Neural cell (in vitro differentiated cells): Measurements from ENCODE around the gene PARD3B.

ENCODE experiments used
- EP300 ChIP-seq: fragments of 450-650 bp; conservative IDR thresholded peaks from 2 replicates; pipeline ENCODE4 v1.6.1; 2014; ENCODE audit warnings: antibody characterized with exemption, mild to moderate bottlenecking, moderate library complexity; ENCODE audit not compliant: poor library complexity, severe bottlenecking
- EZH2 ChIP-seq: fragments of 200-600, 300-800 bp; shearing (Covaris generic), sonication (generic); IDR thresholded peaks from 2 replicates; pipeline ENCODE4 v1.6.1; 2014; ENCODE audit warnings: antibody characterized with exemption, low read length, borderline replicate concordance, mild to moderate bottlenecking; ENCODE audit not compliant: insufficient read depth, poor library complexity, severe bottlenecking
- POLR2AphosphoS5 ChIP-seq: IDR thresholded peaks from 2 replicates; pipeline ENCODE4 v1.6.1; 2012
- RAD21 ChIP-seq: fragments of 450-650 bp; conservative IDR thresholded peaks from 2 replicates; pipeline ENCODE4 v1.6.1; 2014; ENCODE audit warnings: antibody characterized with exemption, mild to moderate bottlenecking, moderate library complexity
- SMC3 ChIP-seq: fragments of 450-650 bp; conservative IDR thresholded peaks from 2 replicates; pipeline ENCODE4 v1.6.1; 2014; ENCODE audit warnings: antibody characterized with exemption, mild to moderate bottlenecking, moderate library complexity; ENCODE audit not compliant: poor library complexity
- TF ChIP-seq, protein P1 (sequence below): fragments of 450-650 bp; IDR thresholded peaks from 2 replicates; pipeline ENCODE4 v1.5.1; 2014; ENCODE audit warnings: antibody characterized with exemption, mild to moderate bottlenecking, moderate library complexity; ENCODE audit not compliant: poor library complexity, severe bottlenecking

DNA sequence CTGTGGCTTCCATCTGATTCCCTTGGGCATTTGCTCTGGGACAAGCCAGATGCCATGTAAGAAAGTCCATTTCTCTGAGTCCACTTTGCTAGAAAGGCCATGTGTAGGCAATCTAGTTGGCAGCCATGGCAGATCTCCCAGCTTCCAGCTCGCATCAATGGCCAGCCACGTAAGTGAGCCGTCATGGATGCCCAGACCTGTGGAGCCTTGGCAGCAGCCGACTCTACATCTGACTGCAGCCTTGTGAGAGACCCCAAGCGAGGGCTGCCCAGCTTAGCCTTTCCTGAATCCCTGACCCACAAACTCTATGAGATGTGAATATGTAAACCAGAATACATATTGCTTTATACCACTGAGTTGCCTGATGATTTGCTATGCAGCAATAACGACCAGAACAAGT, 533.5 kb downstream of the PARD3B start:
- TF ChIP-seq, protein P1, sequence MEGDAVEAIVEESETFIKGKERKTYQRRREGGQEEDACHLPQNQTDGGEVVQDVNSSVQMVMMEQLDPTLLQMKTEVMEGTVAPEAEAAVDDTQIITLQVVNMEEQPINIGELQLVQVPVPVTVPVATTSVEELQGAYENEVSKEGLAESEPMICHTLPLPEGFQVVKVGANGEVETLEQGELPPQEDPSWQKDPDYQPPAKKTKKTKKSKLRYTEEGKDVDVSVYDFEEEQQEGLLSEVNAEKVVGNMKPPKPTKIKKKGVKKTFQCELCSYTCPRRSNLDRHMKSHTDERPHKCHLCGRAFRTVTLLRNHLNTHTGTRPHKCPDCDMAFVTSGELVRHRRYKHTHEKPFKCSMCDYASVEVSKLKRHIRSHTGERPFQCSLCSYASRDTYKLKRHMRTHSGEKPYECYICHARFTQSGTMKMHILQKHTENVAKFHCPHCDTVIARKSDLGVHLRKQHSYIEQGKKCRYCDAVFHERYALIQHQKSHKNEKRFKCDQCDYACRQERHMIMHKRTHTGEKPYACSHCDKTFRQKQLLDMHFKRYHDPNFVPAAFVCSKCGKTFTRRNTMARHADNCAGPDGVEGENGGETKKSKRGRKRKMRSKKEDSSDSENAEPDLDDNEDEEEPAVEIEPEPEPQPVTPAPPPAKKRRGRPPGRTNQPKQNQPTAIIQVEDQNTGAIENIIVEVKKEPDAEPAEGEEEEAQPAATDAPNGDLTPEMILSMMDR = no peak
- no peak for TF ChIP-seq EZH2
- TF ChIP-seq SMC3 = no peak
- TF ChIP-seq RAD21 = no peak
- no peak for TF ChIP-seq POLR2AphosphoS5
- TF ChIP-seq EP300 = no peak
